SKM-1 treated with dmso at 0.1 percent for 144 hours (cell line): ENCODE results near the gene PPP2R5E.
"Not testable (repeated sequence)": the region's sequence is repeated elsewhere in the genome, so short reads cannot be mapped to it uniquely, and the experiment has no call there.

Source experiments
- DNase-seq: peaks from one replicate; lab custom pipeline; 2025; ENCODE audit not compliant: unreplicated experiment; lab: John Stamatoyannopoulos, UW

The PPP2R5E gene

GRCh38 chr14:63543000-63543825 lies at the start of gene PPP2R5E:
TSS of gene PPP2R5E (minus strand) at chr14:63543377. CDS start at chr14:63539685, 3,692 bp downstream.
- DNase-seq: peak; percentile 84

DNA sequence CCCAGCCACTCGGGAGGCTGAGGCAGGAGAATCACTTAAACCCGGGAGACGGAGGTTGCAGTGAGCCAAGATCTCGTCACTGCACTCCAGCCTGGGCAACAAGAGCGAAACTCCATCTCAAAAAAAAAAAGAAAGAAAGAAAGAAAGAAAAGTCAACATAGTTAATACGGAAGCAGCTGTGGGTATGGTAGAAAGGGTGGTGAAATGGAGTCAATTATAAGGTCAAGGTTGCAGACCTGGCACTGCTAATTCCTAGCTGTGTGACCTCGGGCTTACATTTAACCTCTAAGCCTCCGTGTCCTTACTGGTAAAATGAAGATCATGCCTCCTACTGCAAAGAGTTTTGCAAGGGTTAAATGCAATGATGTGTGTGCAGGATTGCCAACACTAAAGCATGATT lies 39.9 kb upstream of the PPP2R5E start:
- DNase-seq: not testable (repeated sequence)

- no peak for DNase-seq
These were observed 38.3 kb upstream of the PPP2R5E start for GRCh38 chr14:63581491-63581890.

GRCh38 chr14:63578300-63578699 lies 35.1 kb upstream of the PPP2R5E start:
- no peak for DNase-seq

DNA sequence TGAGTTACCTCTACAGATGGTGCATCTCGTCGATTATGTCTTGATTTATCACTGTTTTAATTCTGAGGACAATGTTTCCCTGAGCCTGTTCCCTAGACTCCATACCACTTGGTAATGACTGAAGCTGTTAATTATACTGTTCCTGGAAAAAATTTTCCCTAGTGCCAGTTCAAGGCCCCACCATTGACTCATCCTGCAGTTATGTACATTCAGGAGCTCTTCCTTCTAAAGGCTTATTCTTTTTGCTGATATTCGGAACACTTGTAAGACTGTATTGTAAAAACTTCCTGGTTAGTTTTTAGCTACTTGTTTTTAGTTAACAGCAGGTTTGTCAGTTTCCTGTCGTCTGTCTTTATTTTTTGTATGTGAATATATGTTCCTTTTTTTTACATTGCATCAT lies 30.4 kb upstream of the PPP2R5E start:
- no peak for DNase-seq

DNA sequence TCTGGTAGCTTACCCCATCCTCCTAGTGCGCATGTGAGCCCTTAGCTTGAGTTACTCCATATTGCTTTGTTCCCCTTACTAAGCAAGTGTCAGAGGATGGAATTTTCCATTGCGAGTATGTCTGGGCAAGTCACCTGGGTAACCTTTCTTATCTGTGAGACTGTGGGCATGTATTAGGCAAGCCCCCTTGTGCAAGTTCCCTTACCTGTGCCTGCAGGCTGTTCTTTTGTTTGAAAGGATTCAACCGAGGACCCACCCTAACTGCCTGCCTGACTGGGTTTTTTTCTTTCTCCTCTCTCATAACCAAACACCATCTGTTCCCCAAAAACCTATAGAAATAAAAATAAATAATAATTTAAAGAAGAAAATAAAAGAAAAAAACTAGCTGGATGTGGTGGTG lies 22.3 kb upstream of the PPP2R5E start:
- DNase-seq: no peak

DNA sequence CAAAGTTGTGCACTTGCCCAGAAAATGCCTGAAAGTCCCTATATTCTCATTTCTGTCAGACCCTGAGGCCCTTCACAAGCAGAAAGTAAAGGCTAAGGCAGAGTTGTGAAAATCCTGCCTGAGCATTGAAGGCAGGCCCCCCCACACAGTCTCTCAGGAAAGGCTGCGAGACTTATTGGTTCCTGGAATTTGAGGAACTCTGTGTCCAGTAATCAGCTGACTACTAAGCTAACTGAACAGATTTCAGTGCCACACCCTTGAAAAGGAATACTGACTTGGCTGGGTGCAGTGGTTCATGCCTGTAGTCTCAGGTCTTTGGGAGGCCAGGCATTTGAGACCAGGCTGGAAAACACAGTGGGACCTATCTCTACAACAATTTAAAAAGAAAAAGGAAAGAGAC lies 21.1 kb upstream of the PPP2R5E start:
- DNase-seq: no peak

DNA sequence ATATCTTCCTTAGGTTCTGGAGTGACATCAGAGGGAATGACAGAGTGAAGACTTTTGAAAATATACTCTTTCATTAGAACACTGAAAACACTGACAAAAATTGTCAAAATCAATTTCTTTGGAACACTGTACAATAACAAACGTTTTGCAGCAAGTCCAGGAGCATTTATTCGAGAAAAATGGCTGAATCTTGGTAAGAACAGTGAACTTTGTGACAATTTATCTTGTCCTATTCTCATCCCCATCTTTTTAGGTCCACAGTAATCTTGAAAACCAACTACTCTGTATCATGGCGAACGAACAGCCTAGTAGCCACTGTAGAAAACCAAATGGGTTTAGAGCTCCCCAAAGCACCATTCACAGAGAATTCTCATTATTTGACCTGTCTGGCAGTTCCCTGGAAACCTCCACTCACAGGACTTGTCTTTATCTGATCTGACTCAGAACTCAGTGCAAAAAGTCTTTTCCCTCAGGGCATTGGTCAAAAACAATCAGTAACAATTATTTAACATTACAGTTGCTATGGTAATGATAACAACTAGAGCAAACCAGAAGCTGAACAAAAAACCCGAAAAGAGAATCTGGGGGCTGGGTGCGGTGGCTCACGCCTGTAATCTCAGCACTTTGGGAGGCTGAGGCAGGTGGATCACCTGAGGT lies 20.3 kb upstream of the PPP2R5E start:
- no peak for DNase-seq

DNA sequence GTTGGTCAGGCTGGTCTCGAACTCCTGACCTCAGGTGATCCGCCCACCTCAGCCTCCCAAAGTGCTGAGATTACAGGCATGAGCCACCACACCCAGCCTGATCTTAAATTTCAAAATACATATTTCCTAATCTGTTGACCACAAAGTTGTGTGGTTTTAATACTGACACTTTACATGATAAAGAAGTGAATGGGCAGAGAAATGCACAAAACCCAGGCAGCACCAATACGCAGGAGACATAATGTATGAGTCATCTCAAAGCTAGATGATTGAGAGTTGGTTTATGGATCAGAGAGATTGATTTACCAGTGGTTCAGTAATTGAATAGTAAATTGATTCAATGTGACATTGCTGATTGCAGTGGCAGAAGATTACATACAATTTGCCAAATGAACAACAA lies 19.2 kb upstream of the PPP2R5E start:
- no peak for DNase-seq

DNA sequence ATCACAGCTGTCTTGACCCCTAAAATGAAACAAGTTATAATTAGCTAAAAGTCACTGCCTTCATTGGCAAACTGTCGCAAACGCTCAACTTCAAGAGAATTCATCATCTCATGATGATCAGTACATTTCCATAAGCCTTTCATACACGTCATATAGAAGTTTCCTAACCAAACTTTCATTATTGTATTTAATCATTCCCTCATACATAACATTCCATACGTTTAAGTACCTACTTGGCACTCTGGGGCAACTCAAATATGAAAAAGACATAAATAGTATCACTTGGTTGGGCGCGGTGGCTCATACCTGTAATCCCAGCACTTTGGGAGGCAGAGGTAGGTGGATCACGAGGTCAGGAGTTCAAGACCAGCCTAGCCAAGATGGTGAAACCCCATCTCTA lies 12.4 kb upstream of the PPP2R5E start:
- no peak for DNase-seq

- no peak for DNase-seq
These were observed 8.2 kb upstream of the PPP2R5E start for GRCh38 chr14:63551332-63551731.

DNA sequence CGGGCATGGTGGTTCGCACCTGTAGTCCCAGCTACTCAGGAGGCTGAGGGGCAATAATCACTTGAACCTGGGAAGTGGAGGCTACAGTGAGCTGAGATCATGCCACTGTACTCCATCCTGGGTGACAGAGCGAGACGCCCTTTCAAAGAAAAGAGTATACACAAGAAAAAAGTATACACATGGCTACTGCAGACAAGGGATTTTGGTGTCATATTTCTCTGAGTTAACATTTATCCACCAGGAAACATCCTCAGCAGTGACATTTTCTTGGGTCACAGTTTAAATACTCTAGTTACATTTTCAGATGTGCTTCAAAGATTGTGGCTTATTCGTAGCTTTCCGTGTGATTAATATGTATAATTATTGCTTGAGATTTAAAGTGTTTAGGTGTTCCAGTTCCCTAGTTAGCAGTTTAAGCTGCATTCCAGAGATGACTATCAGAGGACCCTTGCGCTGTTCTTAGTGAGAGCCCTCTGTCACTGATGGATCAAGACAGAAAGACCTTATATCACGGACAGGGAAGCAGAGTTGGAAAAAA lies 4.7 kb upstream of the PPP2R5E start:
- DNase-seq: no peak

GRCh38 chr14:63545431-63545830 lies 2.3 kb upstream of the PPP2R5E start:
- DNase-seq: no peak

GRCh38 chr14:63544591-63545299 lies 1.6 kb upstream of the PPP2R5E start:
- DNase-seq: no peak

- no peak for DNase-seq
These were observed 739 bp upstream of the PPP2R5E start for GRCh38 chr14:63543826-63544406.

DNA sequence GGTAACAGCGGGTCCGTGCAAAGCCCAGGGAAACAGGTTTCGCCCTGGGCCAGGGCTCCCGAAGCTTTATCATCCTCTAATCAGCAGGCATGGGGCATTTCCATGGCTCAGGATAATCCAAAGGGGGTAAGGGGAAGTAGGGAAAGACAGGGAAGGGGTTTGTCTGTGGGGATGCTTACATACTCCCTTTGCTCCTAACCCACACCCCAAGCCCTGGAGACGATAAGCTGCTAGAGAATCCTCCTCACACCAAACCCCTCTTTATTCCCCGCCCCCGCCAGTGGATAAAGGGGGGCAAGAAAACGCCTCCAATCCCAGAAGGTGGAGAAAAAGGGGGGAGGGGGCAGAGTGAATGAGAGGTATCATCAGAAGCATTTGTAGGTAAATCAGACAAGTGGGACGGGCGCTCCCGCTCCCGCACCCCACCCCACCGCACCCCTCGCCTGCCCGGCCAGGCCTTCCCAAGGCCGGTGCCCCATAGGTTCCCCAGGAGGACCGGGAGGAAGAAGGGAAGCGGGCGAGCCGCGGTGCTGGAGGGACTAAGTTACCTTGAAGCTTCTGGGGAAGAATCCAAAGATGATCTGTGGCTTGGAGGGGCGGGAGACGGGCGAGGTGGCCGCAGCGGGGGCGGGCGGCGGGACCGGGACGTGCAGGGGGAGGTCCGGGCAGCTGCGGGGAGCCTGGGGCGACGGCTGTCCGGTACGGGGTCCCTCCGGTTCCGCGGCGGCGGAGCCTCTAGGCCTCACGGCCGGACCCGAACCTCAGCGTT lies 762 bp downstream of the PPP2R5E start:
- no peak for DNase-seq

GRCh38 chr14:63535918-63536317 lies 7.3 kb downstream of the PPP2R5E start:
- no peak for DNase-seq

GRCh38 chr14:63533474-63533873 lies 9.7 kb downstream of the PPP2R5E start:
- DNase-seq: no peak

GRCh38 chr14:63524537-63525155 lies 18.5 kb downstream of the PPP2R5E start:
- no peak for DNase-seq
